ENCODE measurements around the gene FSTL3.

FSTL3 gene

GRCh38 chr19:685454-685931 is 9.3 kb downstream of the FSTL3 start:
- no peak for DNase-seq (ENCODE audit: low spot score)
- H3K27ac ChIP-seq, result no peak overlapping the region
- ChIA-PET POLR2A (ENCODE audit: low non-redundant PET) (no interaction called here), CTCF (no interaction called here)
- no peak for TF ChIP-seq CTCF (conservative IDR thresholded peaks at IDR 0.05; ENCODE audit: low read depth)

GRCh38 chr19:686589-687297 is 10.6 kb downstream of the FSTL3 start:
- ChIA-PET POLR2A (ENCODE audit: low non-redundant PET) (no interaction called here), CTCF (no interaction called here)
- DNase-seq (ENCODE audit: low spot score), result no peak
- no peak overlapping the region for H3K27ac ChIP-seq
- TF ChIP-seq CTCF (conservative IDR thresholded peaks at IDR 0.05; ENCODE audit: low read depth), result no peak

GRCh38 chr19:687569-688166 is 11.5 kb downstream of the FSTL3 start:
- POLR2A ChIA-PET (ENCODE audit: low non-redundant PET), result no interaction called here
- CTCF ChIA-PET, result interaction anchor here (0.6 to 0.7 kb wide), 2 partner anchors 177 to 956 kb away, joined by 3 read pairs; no protein-coding TSS in a partner anchor
- no peak for TF ChIP-seq CTCF (conservative IDR thresholded peaks at IDR 0.05; ENCODE audit: low read depth)
- no peak overlapping the region for H3K27ac ChIP-seq
- no peak for DNase-seq (ENCODE audit: low spot score)

GRCh38 chr19:688214-688613 is 12.0 kb downstream of the FSTL3 start:
- ChIA-PET CTCF (interaction anchor here (0.6 kb wide), 2 partner anchors 15 to 956 kb away, joined by 3 to 8 read pairs; no protein-coding TSS in a partner anchor), POLR2A (ENCODE audit: low non-redundant PET) (no interaction called here)
- H3K27ac ChIP-seq, result no peak overlapping the region
- TF ChIP-seq CTCF (conservative IDR thresholded peaks at IDR 0.05; ENCODE audit: low read depth), result no peak
- DNase-seq (ENCODE audit: low spot score), result no peak

GRCh38 chr19:688992-689391 is 12.8 kb downstream of the FSTL3 start:
- TF ChIP-seq CTCF (conservative IDR thresholded peaks at IDR 0.05; ENCODE audit: low read depth), result no peak
- ChIA-PET POLR2A (ENCODE audit: low non-redundant PET) (no interaction called here), CTCF (interaction anchor here (0.8 kb wide), 1 partner anchor 20 kb away, joined by 3 read pairs; the partner anchor contains the start of gene PALM)
- no peak for DNase-seq (ENCODE audit: low spot score)
- H3K27ac ChIP-seq, result no peak overlapping the region

GRCh38 chr19:690203-690602 is 14.0 kb downstream of the FSTL3 start:
- no peak for DNase-seq (ENCODE audit: low spot score)
- no peak for TF ChIP-seq CTCF (conservative IDR thresholded peaks at IDR 0.05; ENCODE audit: low read depth)
- CTCF ChIA-PET, result no interaction called here
- POLR2A ChIA-PET (ENCODE audit: low non-redundant PET), result no interaction called here
- H3K27ac ChIP-seq, result no peak overlapping the region
